ENCODE data around the gene FNDC3B. TPM values are rescaled to one million over a fixed set of nuclear protein-coding genes. Genes with fewer than 3 reads are reported as not detected.

FNDC3B gene
- total and polyA plus RNA-seq, 2 of the 8 experiments (the other 6 are each of a cell fraction or from before 2014, with no cell fraction given) = 14.1 to 44.4 TPM

GRCh38 chr3:171991166-171991565 is 48.2 kb upstream of the FNDC3B start (continued):
- TF ChIP-seq SUZ12 (IDR thresholded peaks at IDR 0.05; ENCODE audit: low read length) = no peak
